ENCODE results near the gene POLR1A. TPM values are rescaled to one million over a fixed set of nuclear protein-coding genes. Genes with fewer than 3 reads are reported as not detected.

POLR1A gene
- total RNA-seq, 1 donor from 2014 or later = 23.8 TPM

DNA sequence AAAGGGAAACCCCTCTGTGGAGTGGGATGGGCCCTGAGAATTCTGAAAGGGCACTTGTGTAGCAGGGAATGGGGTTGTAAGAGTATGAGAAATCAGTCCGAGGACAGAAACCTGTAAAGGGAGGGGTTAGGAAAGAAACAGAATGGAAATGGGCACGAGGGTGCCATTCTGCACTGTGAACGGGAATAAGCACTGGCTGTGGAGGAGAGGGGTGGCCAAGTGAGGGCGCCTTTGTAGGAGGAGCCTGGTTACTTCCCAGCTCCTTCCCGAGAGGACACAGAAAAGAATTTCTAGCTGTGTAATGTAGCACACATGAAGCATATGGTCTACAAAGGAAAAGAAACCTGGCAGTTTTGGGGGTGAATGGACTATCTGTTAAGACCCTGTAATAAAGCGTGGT, 53.4 kb downstream of the POLR1A start:
- H3K36me3 Mint-ChIP-seq = peaks cover 23% of the 10 kb centered on the region
- no peak overlapping the region for H3K4me3 Mint-ChIP-seq
- Histone ChIP-seq H3K9ac (no peak overlapping the region), H3K4me3 (no peak overlapping the region), H3F3A (ENCODE audit: low read depth) (no peaks in the 10 kb centered on the region), H3K27me3 (no peaks in the 10 kb centered on the region), H3K36me3 (no peaks in the 10 kb centered on the region), H3K27ac (no peak overlapping the region), H3K4me1 (no peaks in the 10 kb centered on the region), H3K9me3 (ENCODE audit: low read depth) (no peaks in the 10 kb centered on the region), H4K20me1 (ENCODE audit: low read depth) (no peaks in the 10 kb centered on the region), H3K4me2 (no peak overlapping the region), H2AFZ (replicated peaks) (no peak overlapping the region), H3K79me2 (ENCODE audit: low read depth) (no peaks in the 10 kb centered on the region)
- no peaks in the 10 kb centered on the region for H3K4me1 Mint-ChIP-seq
- no peaks in the 10 kb centered on the region for H3K9me3 Mint-ChIP-seq
- H3K27ac Mint-ChIP-seq = no peak overlapping the region
- no peak for DNase-seq (ENCODE audit: low spot score)
- H3K27me3 Mint-ChIP-seq (ENCODE audit: insufficient read depth, low read depth) = no peaks in the 10 kb centered on the region
- TF ChIP-seq, protein P1, sequence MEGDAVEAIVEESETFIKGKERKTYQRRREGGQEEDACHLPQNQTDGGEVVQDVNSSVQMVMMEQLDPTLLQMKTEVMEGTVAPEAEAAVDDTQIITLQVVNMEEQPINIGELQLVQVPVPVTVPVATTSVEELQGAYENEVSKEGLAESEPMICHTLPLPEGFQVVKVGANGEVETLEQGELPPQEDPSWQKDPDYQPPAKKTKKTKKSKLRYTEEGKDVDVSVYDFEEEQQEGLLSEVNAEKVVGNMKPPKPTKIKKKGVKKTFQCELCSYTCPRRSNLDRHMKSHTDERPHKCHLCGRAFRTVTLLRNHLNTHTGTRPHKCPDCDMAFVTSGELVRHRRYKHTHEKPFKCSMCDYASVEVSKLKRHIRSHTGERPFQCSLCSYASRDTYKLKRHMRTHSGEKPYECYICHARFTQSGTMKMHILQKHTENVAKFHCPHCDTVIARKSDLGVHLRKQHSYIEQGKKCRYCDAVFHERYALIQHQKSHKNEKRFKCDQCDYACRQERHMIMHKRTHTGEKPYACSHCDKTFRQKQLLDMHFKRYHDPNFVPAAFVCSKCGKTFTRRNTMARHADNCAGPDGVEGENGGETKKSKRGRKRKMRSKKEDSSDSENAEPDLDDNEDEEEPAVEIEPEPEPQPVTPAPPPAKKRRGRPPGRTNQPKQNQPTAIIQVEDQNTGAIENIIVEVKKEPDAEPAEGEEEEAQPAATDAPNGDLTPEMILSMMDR (IDR thresholded peaks at IDR 0.05) = no peak
- no peak for TF ChIP-seq EZH2 (IDR thresholded peaks at IDR 0.05)
- no peak for TF ChIP-seq EZH2phosphoT487 (IDR thresholded peaks at IDR 0.05)

DNA sequence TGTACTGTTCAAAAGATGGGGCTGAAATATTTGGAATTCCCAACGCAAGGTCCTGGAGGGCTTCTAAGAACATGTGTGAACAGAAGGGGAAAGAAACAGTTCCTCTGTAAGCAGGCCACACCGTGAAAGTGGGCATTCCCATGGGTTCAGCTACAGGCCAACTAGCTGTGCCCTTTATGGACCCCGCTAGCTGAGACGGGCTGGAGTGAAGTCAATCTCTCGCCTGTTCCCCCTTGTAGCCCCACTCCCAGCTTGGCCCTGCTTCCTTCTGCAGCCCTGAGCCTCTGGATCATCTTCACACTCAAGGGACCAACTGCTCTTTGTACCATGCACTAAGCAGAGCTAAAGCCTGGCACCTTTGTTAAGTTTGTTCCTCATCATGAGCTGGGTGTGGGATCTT, 55.4 kb downstream of the POLR1A start:
- H3F3A ChIP-seq (ENCODE audit: low read depth) = no peaks in the 10 kb centered on the region
- no peaks in the 10 kb centered on the region for H3K4me1 ChIP-seq
- no peak overlapping the region for H3K4me3 ChIP-seq
- H2AFZ ChIP-seq (replicated peaks) = no peak overlapping the region
- H3K27me3 ChIP-seq = no peaks in the 10 kb centered on the region
- Mint-ChIP-seq H3K4me3 (no peak overlapping the region), H3K27ac (no peak overlapping the region), H3K36me3 (peaks cover 33% of the 10 kb centered on the region), H3K4me1 (no peaks in the 10 kb centered on the region), H3K27me3 (ENCODE audit: insufficient read depth, low read depth) (peaks cover 4% of the 10 kb centered on the region), H3K9me3 (no peaks in the 10 kb centered on the region)
- H3K36me3 ChIP-seq = peaks cover 3% of the 10 kb centered on the region
- no peak overlapping the region for H3K27ac ChIP-seq
- DNase-seq (ENCODE audit: low spot score) = no peak
- H3K9me3 ChIP-seq (ENCODE audit: low read depth) = no peaks in the 10 kb centered on the region
- no peak overlapping the region for H3K9ac ChIP-seq
- no peaks in the 10 kb centered on the region for H3K79me2 ChIP-seq (ENCODE audit: low read depth)
- TF ChIP-seq, protein P1 (IDR thresholded peaks at IDR 0.05) = no peak
- TF ChIP-seq EZH2phosphoT487 (IDR thresholded peaks at IDR 0.05) = no peak
- TF ChIP-seq EZH2 (IDR thresholded peaks at IDR 0.05) = no peak
- H3K4me2 ChIP-seq = no peak overlapping the region
- H4K20me1 ChIP-seq (ENCODE audit: low read depth) = no peaks in the 10 kb centered on the region

DNA sequence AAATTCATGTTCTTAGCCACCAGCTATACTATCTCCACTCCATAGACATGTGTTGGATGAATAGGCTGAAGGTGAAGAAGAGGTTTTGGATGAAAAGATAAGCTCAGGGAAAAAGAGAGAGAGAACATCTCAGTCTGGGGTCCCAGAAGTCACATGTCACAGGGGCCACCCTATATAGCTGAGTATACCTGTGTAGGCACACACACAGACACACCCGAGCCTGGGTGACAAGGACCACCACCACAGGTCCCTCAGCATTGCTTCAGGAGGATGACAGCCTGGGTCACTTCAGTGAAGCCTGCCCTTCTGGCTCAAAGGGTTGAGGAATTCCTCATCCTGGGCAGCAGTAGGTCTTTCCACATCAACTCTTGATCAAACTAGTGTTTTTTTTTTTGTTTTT, 56.2 kb downstream of the POLR1A start:
- Histone ChIP-seq H3K27me3 (no peaks in the 10 kb centered on the region), H2AFZ (replicated peaks) (no peak overlapping the region), H3K4me1 (no peaks in the 10 kb centered on the region), H3K36me3 (peaks cover 3% of the 10 kb centered on the region), H3K4me2 (no peak overlapping the region), H4K20me1 (ENCODE audit: low read depth) (no peaks in the 10 kb centered on the region), H3K9ac (no peak overlapping the region), H3K4me3 (no peak overlapping the region), H3K27ac (no peak overlapping the region), H3K9me3 (ENCODE audit: low read depth) (no peaks in the 10 kb centered on the region), H3F3A (ENCODE audit: low read depth) (no peaks in the 10 kb centered on the region), H3K79me2 (ENCODE audit: low read depth) (no peaks in the 10 kb centered on the region)
- Mint-ChIP-seq H3K4me1 (no peaks in the 10 kb centered on the region), H3K36me3 (peaks cover 39% of the 10 kb centered on the region), H3K9me3 (no peaks in the 10 kb centered on the region), H3K27me3 (ENCODE audit: insufficient read depth, low read depth) (peaks cover 4% of the 10 kb centered on the region), H3K27ac (no peak overlapping the region), H3K4me3 (no peak overlapping the region)
- TF ChIP-seq, protein P1 (IDR thresholded peaks at IDR 0.05) = no peak
- TF ChIP-seq EZH2 (IDR thresholded peaks at IDR 0.05) = no peak
- TF ChIP-seq EZH2phosphoT487 (IDR thresholded peaks at IDR 0.05) = no peak
- DNase-seq (ENCODE audit: low spot score) = no peak
